Thyroid gland (tissue), 4 donors: ENCODE measurements around the gene PLEKHA4.

Experiments
- POLR2A ChIP-seq, 2 donors: fragments of 450-650 bp; IDR thresholded peaks; one replicate each; pipeline ENCODE4 v1.6.1; 2017; ENCODE audit warnings: antibody characterized with exemption in 2 of 2, mild to moderate bottlenecking in 2 of 2, moderate library complexity in 1 of 2
- TF ChIP-seq, protein P1 (sequence below), 6 experiments: fragments of 200-600 bp in 3 of 6; fragments of 450-650 bp in 3 of 6; sonication (generic) in 3 of 6; IDR thresholded peaks; one replicate each; pipeline ENCODE4 v1.5.1; 2016 to 2019; ENCODE audit warnings: antibody characterized with exemption in 6 of 6, mild to moderate bottlenecking in 2 of 6, inconsistent platforms in 1 of 6, moderate library complexity in 1 of 6

DNA sequence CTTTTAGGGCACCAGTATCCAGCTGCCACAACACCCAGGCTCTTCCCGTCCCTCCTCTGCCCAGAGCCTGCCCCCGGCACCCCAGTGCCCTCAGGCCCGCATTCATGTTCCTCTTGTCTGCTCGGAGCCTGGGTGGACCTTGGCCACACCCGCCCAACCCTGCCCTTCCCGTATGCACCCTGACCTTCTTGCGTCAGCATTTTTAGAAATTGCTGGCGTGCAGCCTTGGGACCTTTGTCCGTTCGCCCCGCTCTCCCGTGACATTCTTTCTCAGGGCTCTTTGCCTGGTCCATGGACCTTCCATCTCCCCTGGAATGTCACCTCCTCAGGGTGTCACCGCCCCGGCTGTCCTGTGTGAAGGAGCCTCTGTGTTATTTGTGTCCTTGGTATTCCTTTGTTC, 39.3 kb upstream of the PLEKHA4 start:
- TF ChIP-seq, protein P1, sequence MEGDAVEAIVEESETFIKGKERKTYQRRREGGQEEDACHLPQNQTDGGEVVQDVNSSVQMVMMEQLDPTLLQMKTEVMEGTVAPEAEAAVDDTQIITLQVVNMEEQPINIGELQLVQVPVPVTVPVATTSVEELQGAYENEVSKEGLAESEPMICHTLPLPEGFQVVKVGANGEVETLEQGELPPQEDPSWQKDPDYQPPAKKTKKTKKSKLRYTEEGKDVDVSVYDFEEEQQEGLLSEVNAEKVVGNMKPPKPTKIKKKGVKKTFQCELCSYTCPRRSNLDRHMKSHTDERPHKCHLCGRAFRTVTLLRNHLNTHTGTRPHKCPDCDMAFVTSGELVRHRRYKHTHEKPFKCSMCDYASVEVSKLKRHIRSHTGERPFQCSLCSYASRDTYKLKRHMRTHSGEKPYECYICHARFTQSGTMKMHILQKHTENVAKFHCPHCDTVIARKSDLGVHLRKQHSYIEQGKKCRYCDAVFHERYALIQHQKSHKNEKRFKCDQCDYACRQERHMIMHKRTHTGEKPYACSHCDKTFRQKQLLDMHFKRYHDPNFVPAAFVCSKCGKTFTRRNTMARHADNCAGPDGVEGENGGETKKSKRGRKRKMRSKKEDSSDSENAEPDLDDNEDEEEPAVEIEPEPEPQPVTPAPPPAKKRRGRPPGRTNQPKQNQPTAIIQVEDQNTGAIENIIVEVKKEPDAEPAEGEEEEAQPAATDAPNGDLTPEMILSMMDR (IDR thresholded peaks at IDR 0.05): no peak
- no peak for TF ChIP-seq POLR2A (IDR thresholded peaks at IDR 0.05)
